HG03108 (cell line): ENCODE data around the gene UGT1A8.
"Not testable (repeated sequence)": the region's sequence is repeated elsewhere in the genome, so short reads cannot be mapped to it uniquely, and the experiment has no call there.

Source experiments
- ATAC-seq: cut with Tn5 transposase; IDR thresholded peaks from one replicate; pipeline ENCODE4 v1.9.1; 2021; ENCODE audit warnings: moderate library complexity; ENCODE audit not compliant: unreplicated experiment

The UGT1A8 gene

GRCh38 chr2:233638836-233639235 is 21.4 kb downstream of the UGT1A8 start:
- ATAC-seq = no peak

GRCh38 chr2:233639860-233640259 is 22.4 kb downstream of the UGT1A8 start:
- no peak for ATAC-seq

- no peak for ATAC-seq
Measured at GRCh38 chr2:233643128-233643527, 25.7 kb downstream of the UGT1A8 start.

GRCh38 chr2:233646033-233646432 is 28.6 kb downstream of the UGT1A8 start:
- ATAC-seq = not testable (repeated sequence)

GRCh38 chr2:233650981-233651380 is 33.5 kb downstream of the UGT1A8 start:
- no peak for ATAC-seq

GRCh38 chr2:233651430-233651829 is 34.0 kb downstream of the UGT1A8 start:
- no peak for ATAC-seq

- ATAC-seq = no peak
Measured at GRCh38 chr2:233654501-233654900, 37.1 kb downstream of the UGT1A8 start.

GRCh38 chr2:233655043-233655442 is 37.6 kb downstream of the UGT1A8 start:
- no peak for ATAC-seq

- not testable (repeated sequence) for ATAC-seq
Measured at GRCh38 chr2:233655943-233656342, 38.5 kb downstream of the UGT1A8 start.

GRCh38 chr2:233656443-233656842 is 39.0 kb downstream of the UGT1A8 start:
- no peak for ATAC-seq

GRCh38 chr2:233658610-233659009 is 41.2 kb downstream of the UGT1A8 start:
- no peak for ATAC-seq

GRCh38 chr2:233663911-233664310 is 46.5 kb downstream of the UGT1A8 start:
- ATAC-seq = no peak

GRCh38 chr2:233668605-233669260 is 51.3 kb downstream of the UGT1A8 start:
- no peak for ATAC-seq

- ATAC-seq = no peak
Measured at GRCh38 chr2:233671290-233672161, 54.1 kb downstream of the UGT1A8 start, which contains the start of gene UGT1A9. UGT1A9 (plus strand) TSS chr2:233671898; CDS start chr2:233671935, 37 bp downstream.

GRCh38 chr2:233672886-233673285 is 55.5 kb downstream of the UGT1A8 start:
- no peak for ATAC-seq

GRCh38 chr2:233673896-233674295 is 56.5 kb downstream of the UGT1A8 start:
- no peak for ATAC-seq

GRCh38 chr2:233674314-233674713 is 56.9 kb downstream of the UGT1A8 start:
- no peak for ATAC-seq

GRCh38 chr2:233674995-233675394 is 57.6 kb downstream of the UGT1A8 start:
- ATAC-seq = no peak

- no peak for ATAC-seq
Measured at GRCh38 chr2:233676046-233676445, 58.6 kb downstream of the UGT1A8 start.

GRCh38 chr2:233679196-233679595 is 61.8 kb downstream of the UGT1A8 start:
- no peak for ATAC-seq

GRCh38 chr2:233680361-233681045 is 63.1 kb downstream of the UGT1A8 start:
- no peak for ATAC-seq
